ENCODE results near the gene TMPRSS15.
"Not testable (repeated sequence)": the region's sequence is repeated elsewhere in the genome, so short reads cannot be mapped to it uniquely, and the experiment has no call there.

Gene TMPRSS15

DNA sequence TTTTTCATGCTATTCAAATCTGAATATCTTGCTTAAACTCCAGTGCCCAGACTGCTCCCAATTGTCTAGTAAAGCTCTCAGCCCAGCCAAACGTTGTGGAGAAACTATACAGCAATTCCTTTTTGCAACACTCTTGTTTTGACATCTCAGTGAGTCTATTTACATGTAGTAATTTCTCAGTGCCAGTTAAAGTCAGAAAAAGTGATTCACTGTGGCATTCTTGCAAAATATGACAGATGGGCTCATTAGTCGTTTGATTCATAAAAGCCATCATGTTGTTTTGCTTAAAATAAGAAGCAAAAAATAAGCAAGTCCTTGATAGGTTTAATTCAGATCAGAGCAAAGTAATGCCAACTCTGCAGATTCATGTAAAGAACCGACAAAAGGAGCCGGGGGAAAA is 20.7 kb upstream of the TMPRSS15 start:
- Histone ChIP-seq H3K27ac (no peak overlapping the region), H3K4me3 (no peak overlapping the region)
- TF ChIP-seq CTCF (IDR thresholded peaks at IDR 0.05): no peak
- no peak for DNase-seq (ENCODE audit: low spot score)

- H3K4me3 ChIP-seq: no peak overlapping the region
- TF ChIP-seq CTCF (IDR thresholded peaks at IDR 0.05): no peak
- no peak overlapping the region for H3K27ac ChIP-seq
- no peak for DNase-seq (ENCODE audit: low spot score)
These were observed 13.7 kb upstream of the TMPRSS15 start for GRCh38 chr21:18417141-18417790.

DNA sequence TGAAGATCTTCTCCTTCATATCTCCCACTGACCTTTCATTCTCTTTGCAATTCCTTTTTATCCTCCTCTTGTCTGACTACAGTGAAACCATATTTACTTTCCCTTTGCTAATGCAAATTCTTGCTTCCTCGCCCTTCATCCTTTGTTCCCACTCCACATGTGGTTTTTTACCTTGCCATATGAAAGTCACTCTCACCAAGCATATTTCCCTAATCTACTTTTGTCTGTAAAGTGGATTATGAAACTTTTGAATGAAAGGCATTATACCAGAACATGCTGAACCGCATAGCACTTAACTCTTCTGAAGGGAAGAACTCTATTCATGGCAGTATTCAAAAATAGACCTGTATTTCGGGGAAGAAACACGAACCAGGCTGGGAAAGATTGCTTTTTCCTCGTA is 8.0 kb upstream of the TMPRSS15 start:
- Histone ChIP-seq H3K4me3 (no peak overlapping the region), H3K27ac (no peak overlapping the region)
- DNase-seq (ENCODE audit: low spot score): no peak
- TF ChIP-seq CTCF (IDR thresholded peaks at IDR 0.05): no peak

DNA sequence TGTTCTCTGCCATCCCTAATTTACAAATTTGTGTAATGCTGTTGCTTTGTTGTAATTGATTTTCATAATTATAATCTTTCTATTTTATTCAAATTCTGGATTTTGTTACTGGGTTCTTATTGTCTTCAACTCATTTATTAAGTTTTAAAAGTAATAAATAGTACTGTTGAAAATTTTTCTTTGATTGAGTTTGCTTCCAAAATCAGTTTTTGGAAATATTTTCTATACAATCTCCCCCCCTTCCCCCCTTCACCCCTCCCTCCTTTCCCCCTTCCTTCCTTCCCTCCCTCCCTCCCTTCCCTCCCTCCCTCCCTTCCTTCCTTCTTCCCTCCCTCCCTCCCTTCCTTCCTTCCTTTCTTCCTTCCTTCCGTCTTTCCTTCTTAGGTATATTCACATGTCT is 6.0 kb upstream of the TMPRSS15 start:
- Histone ChIP-seq H3K27ac (no peak overlapping the region), H3K4me3 (no peak overlapping the region)
- no peak for TF ChIP-seq CTCF (IDR thresholded peaks at IDR 0.05)
- DNase-seq (ENCODE audit: low spot score): no peak

GRCh38 chr21:18398843-18399242 is 4.7 kb downstream of the TMPRSS15 start:
- Histone ChIP-seq H3K27ac (no peak overlapping the region), H3K4me3 (no peak overlapping the region)
- TF ChIP-seq CTCF (IDR thresholded peaks at IDR 0.05): no peak
- DNase-seq (ENCODE audit: low spot score): no peak

GRCh38 chr21:18387994-18388393 is 15.6 kb downstream of the TMPRSS15 start:
- Histone ChIP-seq H3K4me3 (no peak overlapping the region), H3K27ac (no peak overlapping the region)
- DNase-seq (ENCODE audit: low spot score): no peak
- TF ChIP-seq CTCF (IDR thresholded peaks at IDR 0.05): no peak

DNA sequence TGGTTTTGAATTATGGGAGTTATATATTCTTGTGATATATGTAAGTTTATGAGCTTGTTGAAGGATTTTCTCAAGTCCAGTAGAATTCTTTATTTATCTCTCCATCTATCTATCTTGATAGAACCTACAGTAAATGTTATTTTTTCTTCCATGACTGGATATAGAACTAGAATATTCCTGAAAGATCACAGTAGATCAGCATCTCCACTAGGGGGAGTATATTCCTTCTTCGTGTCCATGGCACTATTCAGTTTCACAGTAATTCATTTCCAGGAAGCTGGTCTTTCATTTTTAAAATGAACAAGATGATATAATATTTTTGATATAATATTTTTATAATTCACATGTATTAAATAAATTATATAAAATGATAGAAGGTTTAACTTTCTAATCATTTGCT is 18.8 kb downstream of the TMPRSS15 start:
- no peak overlapping the region for H3K4me3 ChIP-seq
- DNase-seq (ENCODE audit: low spot score): no peak
- no peak for TF ChIP-seq CTCF (IDR thresholded peaks at IDR 0.05)
- no peak overlapping the region for H3K27ac ChIP-seq

- not testable (repeated sequence) for DNase-seq (ENCODE audit: low spot score); H3K27ac ChIP-seq; H3K4me3 ChIP-seq
These were observed 20.5 kb downstream of the TMPRSS15 start for GRCh38 chr21:18382934-18383619.

Measured in coronary artery (tissue), 2 donors.